HepG2 (cell line): ENCODE results near the gene LEMD2. TPM values are rescaled to one million over a fixed set of nuclear protein-coding genes. Genes with fewer than 3 reads are reported as not detected.

ENCODE experiments used
- ATAC-seq: fragments of 200-7000 bp; cut with Tn5 transposase; 3 replicates; pipeline ENCODE4 v1.9.1; 2020; ENCODE audit warnings: mild to moderate bottlenecking, moderate library complexity
- BruUV-seq: library from RNA; stranded (reverse); fragments of 400-500 nt; replicated peaks from 2 replicates; lab custom pipeline; 2021; lab: Mats Ljungman, UMichigan
- CTCF ChIA-PET: fragments of 300-600 bp; formaldehyde crosslinking; extraction: SDS; loops from one replicate; lab custom pipeline; 2021; ENCODE audit warnings: low total read pairs, inconsistent platforms, low intra/inter-chr PET ratio; lab: Yijun Ruan, JAX
- POLR2A ChIA-PET: fragments of 350-600 bp; sonication (Branson Sonifier 250); formaldehyde crosslinking; loops from one replicate; lab custom pipeline; 2020; ENCODE audit warnings: antibody characterized with exemption, inconsistent platforms; lab: Yijun Ruan, JAX
- DNase-seq: peaks from one replicate; pipeline ENCODE4 v3.0.0-alpha.2; 2015; ENCODE audit warnings: low spot score
- FAIRE-seq: peaks from 3 replicates; lab custom pipeline; 2011; peaks lifted over from hg19 to GRCh38; lab: Jason Lieb, UNC
- H2AFZ ChIP-seq: one replicate; pipeline ENCODE4 v1.6.1; 2011; ENCODE audit warnings: low read length, inconsistent platforms
- H3K27ac ChIP-seq: fragments of 300-600 bp; 3 replicates; pipeline ENCODE4 v1.8.0; 2011; ENCODE audit warnings: mixed run types, mild to moderate bottlenecking, mixed read lengths, low read length, inconsistent platforms; ENCODE audit not compliant: insufficient read depth; ENCODE audit errors: extremely low read length
- H3K27me3 ChIP-seq, 2 experiments: fragments of 200-600 bp in 1 of 2; 2 replicates in 1 of 2; 3 replicates in 1 of 2; pipeline versions ENCODE4 v1.6.0 to v1.8.0; 2011; ENCODE audit warnings: low read length in 2 of 2, mild to moderate bottlenecking in 2 of 2, moderate library complexity in 2 of 2, inconsistent platforms in 1 of 2; ENCODE audit not compliant: insufficient read depth in 2 of 2, control insufficient read depth in 1 of 2
- H3K36me3 ChIP-seq, 2 experiments: fragments of 200-600 bp in 1 of 2; replicated peaks in 1 of 2; 2 replicates in 1 of 2; 3 replicates in 1 of 2; pipeline versions ENCODE4 v1.5.1 to v1.8.0; 2011; ENCODE audit warnings: low read length in 2 of 2, inconsistent platforms in 1 of 2; ENCODE audit not compliant: insufficient read depth in 2 of 2, control insufficient read depth in 1 of 2
- H3K4me1 ChIP-seq: 2 replicates; pipeline ENCODE4 v1.5.1; 2012; ENCODE audit warnings: low read length, inconsistent platforms; ENCODE audit not compliant: insufficient read depth
- H3K4me2 ChIP-seq: 2 replicates; pipeline ENCODE4 v1.6.0; 2011; ENCODE audit warnings: low read depth, low read length, inconsistent platforms
- H3K4me3 ChIP-seq, 3 experiments: fragments of 200-600 bp in 1 of 3; sonication (generic), shearing (Covaris generic) in 1 of 3; replicated peaks in 1 of 3; 2 replicates each; pipeline ENCODE4 v1.5.1; 2011 to 2016; ENCODE audit warnings: low read length in 3 of 3, inconsistent platforms in 2 of 3, low read depth in 2 of 3, mild to moderate bottlenecking in 2 of 3, control low read depth in 1 of 3, mixed read lengths in 1 of 3; ENCODE audit not compliant: insufficient read depth in 1 of 3
- H3K79me2 ChIP-seq: one replicate; pipeline ENCODE4 v1.6.1; 2011; ENCODE audit warnings: low read length, inconsistent platforms; ENCODE audit not compliant: insufficient read depth
- H3K9ac ChIP-seq: 2 replicates; pipeline ENCODE4 v1.6.0; 2011; ENCODE audit warnings: mild to moderate bottlenecking, low read depth, low read length, inconsistent platforms; ENCODE audit not compliant: insufficient read depth
- H3K9me3 ChIP-seq: 2 replicates; pipeline ENCODE4 v1.5.1; 2012; ENCODE audit warnings: mild to moderate bottlenecking, low read length
- H4K20me1 ChIP-seq: 2 replicates; pipeline ENCODE4 v1.6.0; 2011; ENCODE audit warnings: inconsistent platforms, mild to moderate bottlenecking, low read length, moderate library complexity; ENCODE audit not compliant: insufficient read depth
- ARHGAP35 ChIP-seq: sonication (generic); formaldehyde crosslinking; IDR thresholded peaks from 2 replicates; pipeline ENCODE4 v1.9.0; 2022; ENCODE audit warnings: mild to moderate bottlenecking, inconsistent platforms, moderate library complexity, missing genetic modification reagents, borderline replicate concordance
- HNRNPLL ChIP-seq: fragments of 200-400 bp; formaldehyde crosslinking; IDR thresholded peaks from 2 replicates; pipeline ENCODE4 v1.6.1; 2017; ENCODE audit warnings: mild to moderate bottlenecking, low read depth, low read length; ENCODE audit not compliant: poor library complexity, severe bottlenecking
- HOXA3 ChIP-seq: sonication (generic); formaldehyde crosslinking; IDR thresholded peaks from 2 replicates; pipeline ENCODE4 v1.5.0; 2020; ENCODE audit warnings: missing genetic modification reagents
- POLR2A ChIP-seq, 2 experiments: IDR thresholded peaks; 2 replicates each; pipeline ENCODE4 v1.6.1; 2011; ENCODE audit warnings: low read depth in 2 of 2, low read length in 2 of 2, mild to moderate bottlenecking in 1 of 2, moderate library complexity in 1 of 2; ENCODE audit not compliant: insufficient read depth in 1 of 2
- RAD21 ChIP-seq: fragments of 450-650 bp; formaldehyde crosslinking; IDR thresholded peaks from 2 replicates; pipeline ENCODE4 v1.5.0; 2020; ENCODE audit warnings: mild to moderate bottlenecking
- SSRP1 ChIP-seq: IDR thresholded peaks from 2 replicates; pipeline ENCODE4 v1.6.1; 2016; ENCODE audit warnings: control low read depth
- STAG1 ChIP-seq: sonication (generic); formaldehyde crosslinking; IDR thresholded peaks from 2 replicates; pipeline ENCODE4 v1.4.0; 2020; ENCODE audit warnings: missing genetic modification reagents
- YY1 ChIP-seq: IDR thresholded peaks from 2 replicates; pipeline ENCODE4 v1.6.1; 2011; ENCODE audit warnings: low read length, low read depth, moderate library complexity, mild to moderate bottlenecking; ENCODE audit not compliant: insufficient read depth, insufficient replicate concordance
- ZBTB3 ChIP-seq: sonication (generic); formaldehyde crosslinking; IDR thresholded peaks from 2 replicates; pipeline ENCODE4 v1.4.0; 2020; ENCODE audit warnings: low read depth, mild to moderate bottlenecking, moderate library complexity, missing genetic modification reagents, borderline replicate concordance
- ZNF614 ChIP-seq: IDR thresholded peaks from 2 replicates; pipeline ENCODE4 v1.6.1; 2018; ENCODE audit warnings: missing biosample characterization, missing genetic modification reagents, inconsistent platforms, borderline replicate concordance
- ZNF737 ChIP-seq: sonication (generic); formaldehyde crosslinking; IDR thresholded peaks from 2 replicates; pipeline ENCODE4 v1.5.0; 2020; ENCODE audit warnings: missing genetic modification reagents, mild to moderate bottlenecking, borderline replicate concordance
- WGBS: methylation state at CpG from one replicate; pipeline ENCODE4 v1.1.6; 2017; ENCODE audit warnings: low lambda C conversion rate; 5-methylcytosine and 5-hydroxymethylcytosine counted together
- in situ Hi-C: cut with HindIII; loops from 2 replicates; pipeline ENCODE4 v1.10.0; 2017; ENCODE audit warnings: low pct_unique_long_range_greater_than_20kb; ENCODE audit not compliant: extremely low pct_ligation_motif_present
- intact Hi-C: fragments of 100-400 bp; cut with micrococcal nuclease; formaldehyde crosslinking; loops from one replicate; pipeline ENCODE4 v1.10.0; 2022; ENCODE audit not compliant: unreplicated experiment
- polyA plus RNA-seq, 8 experiments: library from polyadenylated mRNA; depleted of rRNA in 3 of 8; stranded (reverse) in 7 of 8; unstranded in 1 of 8; fragments of >200 nt; fragmentation: Illumina TruSeq in 4 of 8; extraction: Trizol in 4 of 8; gene quantifications; 2 replicates each; pipeline versions ENCODE4 v1.2.1 to v1.2.3, GENCODE V29; 2011 to 2016; ENCODE audit warnings: low read depth in 4 of 8, missing spikeins in 1 of 8, mixed read lengths in 1 of 8; ENCODE audit not compliant: insufficient read depth in 1 of 8
- total RNA-seq, 5 experiments: library from RNA; depleted of rRNA; stranded (reverse); fragments of >200 nt; fragmentation: Illumina TruSeq; extraction: Trizol; gene quantifications; 2 replicates each; pipeline ENCODE4 v1.2.3, GENCODE V29; 2016; ENCODE audit warnings: low read depth in 1 of 5
- TF ChIP-seq, protein P1 (sequence below): IDR thresholded peaks from 2 replicates; pipeline ENCODE4 v1.6.1; 2016; ENCODE audit warnings: mild to moderate bottlenecking
- TF ChIP-seq, protein P2 (sequence below): sonication (generic); formaldehyde crosslinking; IDR thresholded peaks from 2 replicates; pipeline ENCODE4 v1.4.0; 2020; ENCODE audit warnings: missing genetic modification reagents
- TF ChIP-seq, protein P3 (sequence below): sonication (generic); formaldehyde crosslinking; IDR thresholded peaks from 2 replicates; pipeline ENCODE4 v1.5.0; 2020; ENCODE audit warnings: mild to moderate bottlenecking, missing genetic modification reagents, moderate library complexity
- TF ChIP-seq, protein P4 (sequence below): sonication (generic); formaldehyde crosslinking; IDR thresholded peaks from 2 replicates; pipeline ENCODE4 v1.4.0; 2020; ENCODE audit warnings: missing genetic modification reagents

The LEMD2 gene
- total and polyA plus RNA-seq, 2 of the 13 experiments (the other 11 are each of a cell fraction or from before 2014, with no cell fraction given), result 45.2 to 62.9 TPM

DNA sequence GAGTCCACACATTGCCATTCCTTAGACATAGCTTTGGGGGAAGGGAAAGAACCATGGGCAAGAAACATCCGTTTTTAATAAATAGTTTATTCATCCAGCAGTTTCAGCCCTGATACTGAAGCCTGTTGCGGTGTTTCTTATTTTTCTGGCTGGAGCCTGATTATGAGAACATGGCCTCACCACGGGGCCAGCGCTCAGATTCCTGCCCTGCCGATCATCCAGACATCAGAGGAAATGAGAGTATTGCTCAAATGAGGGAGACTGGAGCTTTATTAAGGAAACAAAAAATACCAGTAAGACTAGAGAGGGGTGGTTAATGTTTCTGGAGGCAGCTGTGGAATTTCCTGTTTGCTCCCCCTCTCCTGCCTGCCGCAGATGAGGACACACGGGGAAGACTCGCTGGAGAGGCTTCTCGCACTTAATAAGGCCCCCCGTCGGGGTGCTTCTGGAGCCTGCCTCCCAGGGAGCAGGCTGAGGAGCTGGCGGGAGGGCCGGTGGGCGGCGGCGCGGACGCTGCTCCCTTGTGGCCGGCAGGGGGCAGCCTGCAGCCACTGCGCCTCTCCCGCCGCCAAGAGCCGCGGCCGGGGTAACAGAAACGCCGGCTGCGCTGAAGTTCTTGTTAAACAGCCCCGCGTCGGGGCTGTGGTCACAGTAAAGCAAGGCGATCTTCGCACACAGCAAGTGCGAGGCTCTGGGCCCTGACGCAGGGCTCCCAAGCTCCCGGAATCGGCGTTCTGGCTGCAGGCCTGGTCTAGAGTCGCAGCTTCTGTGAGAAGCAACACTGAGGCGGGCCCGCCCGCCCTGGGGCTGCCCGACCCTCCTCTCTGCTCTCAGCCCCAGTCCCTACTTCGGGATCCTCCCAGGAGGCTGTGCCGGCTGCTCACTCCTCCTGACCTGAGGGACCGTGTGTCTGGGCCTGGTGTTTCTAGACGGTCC is 17.5 kb downstream of the LEMD2 start:
- Histone ChIP-seq H3K9me3 (no peaks in the 10 kb centered on the region), H3K4me2 (no peak overlapping the region), H3K9ac (no peak overlapping the region), H4K20me1 (no peaks in the 10 kb centered on the region; the same call in 1 of the 2 replicates), H2AFZ (no peak overlapping the region), H3K4me3 (no peak overlapping the region), H3K4me1 (peaks cover 5% of the 10 kb centered on the region), H3K36me3 (peaks cover 27 to 36% of the 10 kb centered on the region in 2 experiments), H3K79me2 (no peaks in the 10 kb centered on the region), H3K27ac (no peak overlapping the region), H3K27me3 (peaks cover 0 to 10% of the 10 kb centered on the region in 2 experiments; a peak in 2 of 5 replicates)
- ChIA-PET CTCF (interaction anchor here (0.8 to 1.6 kb wide), 3 partner anchors 186 to 256 kb away, joined by 3 to 5 read pairs (median 3); no protein-coding TSS in a partner anchor), POLR2A (interaction anchor here (1.0 to 1.9 kb wide), 5 partner anchors 10 to 217 kb away, joined by 3 to 6 read pairs (median 3); partner anchors contain the start of gene UQCC2)
- in situ Hi-C loops (no loop called here), intact Hi-C loops (no loop called here)
- peak; percentile 62 for ATAC-seq
- TSS peak; percentile 25 for BruUV-seq
- no peak for FAIRE-seq
- 76% methylated on average over 16 of the region's 47 CpGs for WGBS
- no peak for DNase-seq
- TF ChIP-seq POLR2A (IDR thresholded peaks at IDR 0.05; ENCODE audit: insufficient read depth in 1 of 2, low read depth in 2 of 2, low read length in 2 of 2) (0 out of 4 replicates have a peak, but pooled peaks of 1 of the 2 experiments have one; percentile 34), STAG1 (CRISPR knock-in tag) (peak; percentile 71), SSRP1 (CRISPR knock-in tag) (no peak), HOXA3 (peak; percentile 72), RAD21 (CRISPR knock-in tag) (peak; percentile 88), ZNF614 (no peak), HNRNPLL (peak; percentile 61), ZBTB3 (CRISPR knock-in tag) (no peak), YY1 (peak; percentile 48), ARHGAP35 (CRISPR knock-in tag) (no peak), ZNF737 (no peak)
- TF ChIP-seq, protein P1, sequence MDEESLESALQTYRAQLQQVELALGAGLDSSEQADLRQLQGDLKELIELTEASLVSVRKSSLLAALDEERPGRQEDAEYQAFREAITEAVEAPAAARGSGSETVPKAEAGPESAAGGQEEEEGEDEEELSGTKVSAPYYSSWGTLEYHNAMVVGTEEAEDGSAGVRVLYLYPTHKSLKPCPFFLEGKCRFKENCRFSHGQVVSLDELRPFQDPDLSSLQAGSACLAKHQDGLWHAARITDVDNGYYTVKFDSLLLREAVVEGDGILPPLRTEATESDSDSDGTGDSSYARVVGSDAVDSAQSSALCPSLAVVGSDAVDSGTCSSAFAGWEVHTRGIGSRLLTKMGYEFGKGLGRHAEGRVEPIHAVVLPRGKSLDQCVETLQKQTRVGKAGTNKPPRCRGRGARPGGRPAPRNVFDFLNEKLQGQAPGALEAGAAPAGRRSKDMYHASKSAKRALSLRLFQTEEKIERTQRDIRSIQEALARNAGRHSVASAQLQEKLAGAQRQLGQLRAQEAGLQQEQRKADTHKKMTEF, result peak; percentile 19; the same call in 1 of the 2 replicates
- TF ChIP-seq, protein P2, sequence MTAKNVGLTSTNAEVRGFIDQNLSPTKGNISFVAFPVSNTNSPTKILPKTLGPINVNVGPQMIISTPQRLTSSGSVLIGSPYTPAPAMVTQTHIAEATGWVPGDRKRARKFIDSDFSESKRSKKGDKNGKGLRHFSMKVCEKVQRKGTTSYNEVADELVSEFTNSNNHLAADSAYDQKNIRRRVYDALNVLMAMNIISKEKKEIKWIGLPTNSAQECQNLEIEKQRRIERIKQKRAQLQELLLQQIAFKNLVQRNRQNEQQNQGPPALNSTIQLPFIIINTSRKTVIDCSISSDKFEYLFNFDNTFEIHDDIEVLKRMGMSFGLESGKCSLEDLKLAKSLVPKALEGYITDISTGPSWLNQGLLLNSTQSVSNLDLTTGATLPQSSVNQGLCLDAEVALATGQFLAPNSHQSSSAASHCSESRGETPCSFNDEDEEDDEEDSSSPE (CRISPR knock-in tag), result peak; percentile 26; the same call in 1 of the 2 replicates
- TF ChIP-seq, protein P3, sequence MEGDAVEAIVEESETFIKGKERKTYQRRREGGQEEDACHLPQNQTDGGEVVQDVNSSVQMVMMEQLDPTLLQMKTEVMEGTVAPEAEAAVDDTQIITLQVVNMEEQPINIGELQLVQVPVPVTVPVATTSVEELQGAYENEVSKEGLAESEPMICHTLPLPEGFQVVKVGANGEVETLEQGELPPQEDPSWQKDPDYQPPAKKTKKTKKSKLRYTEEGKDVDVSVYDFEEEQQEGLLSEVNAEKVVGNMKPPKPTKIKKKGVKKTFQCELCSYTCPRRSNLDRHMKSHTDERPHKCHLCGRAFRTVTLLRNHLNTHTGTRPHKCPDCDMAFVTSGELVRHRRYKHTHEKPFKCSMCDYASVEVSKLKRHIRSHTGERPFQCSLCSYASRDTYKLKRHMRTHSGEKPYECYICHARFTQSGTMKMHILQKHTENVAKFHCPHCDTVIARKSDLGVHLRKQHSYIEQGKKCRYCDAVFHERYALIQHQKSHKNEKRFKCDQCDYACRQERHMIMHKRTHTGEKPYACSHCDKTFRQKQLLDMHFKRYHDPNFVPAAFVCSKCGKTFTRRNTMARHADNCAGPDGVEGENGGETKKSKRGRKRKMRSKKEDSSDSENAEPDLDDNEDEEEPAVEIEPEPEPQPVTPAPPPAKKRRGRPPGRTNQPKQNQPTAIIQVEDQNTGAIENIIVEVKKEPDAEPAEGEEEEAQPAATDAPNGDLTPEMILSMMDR (CRISPR knock-in tag), result peak; percentile 80
- TF ChIP-seq, protein P4, sequence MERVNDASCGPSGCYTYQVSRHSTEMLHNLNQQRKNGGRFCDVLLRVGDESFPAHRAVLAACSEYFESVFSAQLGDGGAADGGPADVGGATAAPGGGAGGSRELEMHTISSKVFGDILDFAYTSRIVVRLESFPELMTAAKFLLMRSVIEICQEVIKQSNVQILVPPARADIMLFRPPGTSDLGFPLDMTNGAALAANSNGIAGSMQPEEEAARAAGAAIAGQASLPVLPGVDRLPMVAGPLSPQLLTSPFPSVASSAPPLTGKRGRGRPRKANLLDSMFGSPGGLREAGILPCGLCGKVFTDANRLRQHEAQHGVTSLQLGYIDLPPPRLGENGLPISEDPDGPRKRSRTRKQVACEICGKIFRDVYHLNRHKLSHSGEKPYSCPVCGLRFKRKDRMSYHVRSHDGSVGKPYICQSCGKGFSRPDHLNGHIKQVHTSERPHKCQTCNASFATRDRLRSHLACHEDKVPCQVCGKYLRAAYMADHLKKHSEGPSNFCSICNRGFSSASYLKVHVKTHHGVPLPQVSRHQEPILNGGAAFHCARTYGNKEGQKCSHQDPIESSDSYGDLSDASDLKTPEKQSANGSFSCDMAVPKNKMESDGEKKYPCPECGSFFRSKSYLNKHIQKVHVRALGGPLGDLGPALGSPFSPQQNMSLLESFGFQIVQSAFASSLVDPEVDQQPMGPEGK (CRISPR knock-in tag), result peak; percentile 29; the same call in 1 of the 2 replicates
